ENCODE data around the gene NOC4L. TPM values are rescaled to one million over a fixed set of nuclear protein-coding genes. Genes with fewer than 3 reads are reported as not detected.
A peak's percentile ranks its signal among the peaks of the same experiment; 100 is the strongest.

Gene NOC4L
- total and polyA plus RNA-seq, 9 donors, result 5.7 to 16.0 (median 12.2) TPM

GRCh38 chr12:132182206-132182710 is 38.0 kb downstream of the NOC4L start:
- peaks cover 48% of the 10 kb centered on the region for H3K27me3 ChIP-seq (ENCODE audit: control insufficient read depth, insufficient read depth, low read length)
- no peak overlapping the region for H3K4me3 ChIP-seq (ENCODE audit: low read length)
- 90% methylated on average over 21 of the region's 21 CpGs for WGBS (ENCODE audit: insufficient coverage)
- no peaks in the 10 kb centered on the region for H3K36me3 ChIP-seq (ENCODE audit: control insufficient read depth, insufficient read depth, low read length)
- no peak for DNase-seq
- H3K4me1 ChIP-seq (ENCODE audit: control insufficient read depth, insufficient read depth, low read length), result peaks cover 11% of the 10 kb centered on the region
- H3K9me3 ChIP-seq (replicated peaks; ENCODE audit: control insufficient read depth, low read depth, low read length), result no peaks in the 10 kb centered on the region
- no peak overlapping the region for H3K27ac ChIP-seq (ENCODE audit: low read length)

- peaks cover 48% of the 10 kb centered on the region for H3K27me3 ChIP-seq (ENCODE audit: control insufficient read depth, insufficient read depth, low read length)
- H3K9me3 ChIP-seq (replicated peaks; ENCODE audit: control insufficient read depth, low read depth, low read length), result no peaks in the 10 kb centered on the region
- DNase-seq, result no peak
- no peak overlapping the region for H3K27ac ChIP-seq (ENCODE audit: low read length)
- H3K4me1 ChIP-seq (ENCODE audit: control insufficient read depth, insufficient read depth, low read length), result peaks cover 11% of the 10 kb centered on the region
- no peak overlapping the region for H3K4me3 ChIP-seq (ENCODE audit: low read length)
- WGBS (ENCODE audit: insufficient coverage), result 69% methylated on average over 2 of the region's 10 CpGs
- no peaks in the 10 kb centered on the region for H3K36me3 ChIP-seq (ENCODE audit: control insufficient read depth, insufficient read depth, low read length)
Observed at GRCh38 chr12:132182711-132183365, 38.6 kb downstream of the NOC4L start.

- no peak for DNase-seq
- 73% methylated on average over 13 of the region's 16 CpGs for WGBS (ENCODE audit: insufficient coverage)
- Histone ChIP-seq H3K4me1 (ENCODE audit: control insufficient read depth, insufficient read depth, low read length) (peaks cover 11% of the 10 kb centered on the region), H3K4me3 (ENCODE audit: low read length) (no peak overlapping the region), H3K27me3 (ENCODE audit: control insufficient read depth, insufficient read depth, low read length) (peaks cover 42% of the 10 kb centered on the region), H3K36me3 (ENCODE audit: control insufficient read depth, insufficient read depth, low read length) (no peaks in the 10 kb centered on the region), H3K27ac (ENCODE audit: low read length) (no peak overlapping the region), H3K9me3 (replicated peaks; ENCODE audit: control insufficient read depth, low read depth, low read length) (no peaks in the 10 kb centered on the region)
Observed at GRCh38 chr12:132185705-132186104, 41.4 kb downstream of the NOC4L start.

- 60% methylated on average over 14 of the region's 24 CpGs for WGBS (ENCODE audit: insufficient coverage)
- no peak for DNase-seq
- H3K27ac ChIP-seq (ENCODE audit: low read length), result no peak overlapping the region
- peaks cover 44% of the 10 kb centered on the region for H3K27me3 ChIP-seq (ENCODE audit: control insufficient read depth, insufficient read depth, low read length)
- peaks cover 13% of the 10 kb centered on the region for H3K4me1 ChIP-seq (ENCODE audit: control insufficient read depth, insufficient read depth, low read length)
- no peaks in the 10 kb centered on the region for H3K36me3 ChIP-seq (ENCODE audit: control insufficient read depth, insufficient read depth, low read length)
- H3K4me3 ChIP-seq (ENCODE audit: low read length), result no peak overlapping the region
- H3K9me3 ChIP-seq (replicated peaks; ENCODE audit: control insufficient read depth, low read depth, low read length), result no peaks in the 10 kb centered on the region
Observed at GRCh38 chr12:132186208-132186856, 42.1 kb downstream of the NOC4L start.

- H3K27me3 ChIP-seq (ENCODE audit: control insufficient read depth, insufficient read depth, low read length), result peaks cover 49% of the 10 kb centered on the region
- no peaks in the 10 kb centered on the region for H3K36me3 ChIP-seq (ENCODE audit: control insufficient read depth, insufficient read depth, low read length)
- H3K4me3 ChIP-seq (ENCODE audit: low read length), result no peak overlapping the region
- H3K9me3 ChIP-seq (replicated peaks; ENCODE audit: control insufficient read depth, low read depth, low read length), result no peaks in the 10 kb centered on the region
- H3K27ac ChIP-seq (ENCODE audit: low read length), result no peak overlapping the region
- 86% methylated on average over 37 of the region's 39 CpGs for WGBS (ENCODE audit: insufficient coverage)
- H3K4me1 ChIP-seq (ENCODE audit: control insufficient read depth, insufficient read depth, low read length), result peaks cover 13% of the 10 kb centered on the region
- DNase-seq, result no peak
Observed at GRCh38 chr12:132186857-132187620, 42.8 kb downstream of the NOC4L start.

GRCh38 chr12:132187646-132188450 is 43.6 kb downstream of the NOC4L start:
- no peak for DNase-seq
- H3K27ac ChIP-seq (ENCODE audit: low read length), result no peak overlapping the region
- no peak overlapping the region for H3K4me3 ChIP-seq (ENCODE audit: low read length)
- H3K27me3 ChIP-seq (ENCODE audit: control insufficient read depth, insufficient read depth, low read length), result peaks cover 43% of the 10 kb centered on the region
- no peaks in the 10 kb centered on the region for H3K36me3 ChIP-seq (ENCODE audit: control insufficient read depth, insufficient read depth, low read length)
- H3K4me1 ChIP-seq (ENCODE audit: control insufficient read depth, insufficient read depth, low read length), result peaks cover 13% of the 10 kb centered on the region
- WGBS (ENCODE audit: insufficient coverage), result 83% methylated on average over 33 of the region's 35 CpGs
- no peaks in the 10 kb centered on the region for H3K9me3 ChIP-seq (replicated peaks; ENCODE audit: control insufficient read depth, low read depth, low read length)

- Histone ChIP-seq H3K27me3 (ENCODE audit: control insufficient read depth, insufficient read depth, low read length) (peaks cover 46% of the 10 kb centered on the region), H3K4me3 (ENCODE audit: low read length) (no peak overlapping the region), H3K36me3 (ENCODE audit: control insufficient read depth, insufficient read depth, low read length) (no peaks in the 10 kb centered on the region), H3K9me3 (replicated peaks; ENCODE audit: control insufficient read depth, low read depth, low read length) (peaks cover 2% of the 10 kb centered on the region), H3K4me1 (ENCODE audit: control insufficient read depth, insufficient read depth, low read length) (peaks cover 13% of the 10 kb centered on the region), H3K27ac (ENCODE audit: low read length) (no peak overlapping the region)
- no peak for DNase-seq
- WGBS (ENCODE audit: insufficient coverage), result 78% methylated on average over 19 of the region's 21 CpGs
Observed at GRCh38 chr12:132188451-132188901, 44.2 kb downstream of the NOC4L start.

GRCh38 chr12:132188916-132189325 is 44.7 kb downstream of the NOC4L start:
- no peak for DNase-seq
- no peaks in the 10 kb centered on the region for H3K36me3 ChIP-seq (ENCODE audit: control insufficient read depth, insufficient read depth, low read length)
- peaks cover 46% of the 10 kb centered on the region for H3K27me3 ChIP-seq (ENCODE audit: control insufficient read depth, insufficient read depth, low read length)
- peak overlapping the region; percentile 59 for H3K27ac ChIP-seq (ENCODE audit: low read length)
- H3K4me3 ChIP-seq (ENCODE audit: low read length), result peak overlapping the region; percentile 45
- peaks cover 13% of the 10 kb centered on the region for H3K4me1 ChIP-seq (ENCODE audit: control insufficient read depth, insufficient read depth, low read length)
- 21% methylated on average over 11 of the region's 20 CpGs for WGBS (ENCODE audit: insufficient coverage)
- H3K9me3 ChIP-seq (replicated peaks; ENCODE audit: control insufficient read depth, low read depth, low read length), result peaks cover 7% of the 10 kb centered on the region

GRCh38 chr12:132189378-132190011 is 45.2 kb downstream of the NOC4L start:
- DNase-seq, result peak; percentile 88
- peaks cover 46% of the 10 kb centered on the region for H3K27me3 ChIP-seq (ENCODE audit: control insufficient read depth, insufficient read depth, low read length)
- H3K4me3 ChIP-seq (ENCODE audit: low read length), result peak overlapping the region; percentile 45
- peak overlapping the region; percentile 59 for H3K27ac ChIP-seq (ENCODE audit: low read length)
- H3K4me1 ChIP-seq (ENCODE audit: control insufficient read depth, insufficient read depth, low read length), result peaks cover 13% of the 10 kb centered on the region
- under 1% methylated on average over 62 of the region's 69 CpGs for WGBS (ENCODE audit: insufficient coverage)
- peaks cover 12% of the 10 kb centered on the region for H3K9me3 ChIP-seq (replicated peaks; ENCODE audit: control insufficient read depth, low read depth, low read length)
- no peaks in the 10 kb centered on the region for H3K36me3 ChIP-seq (ENCODE audit: control insufficient read depth, insufficient read depth, low read length)
